Caco-2 (cell line): Measurements from ENCODE around the gene STAT1. TPM values are rescaled to one million over a fixed set of nuclear protein-coding genes. Genes with fewer than 3 reads are reported as not detected.

ENCODE experiments used
- BruUV-seq: library from RNA; stranded (reverse); fragments of 400-500 nt; replicated peaks from 2 replicates; lab custom pipeline; 2021; lab: Mats Ljungman, UMichigan
- CTCF ChIA-PET: fragments of 300-600 bp; sonication (Branson Sonifier 250); formaldehyde crosslinking; loops from one replicate; lab custom pipeline; 2022; ENCODE audit warnings: antibody characterized with exemption; lab: Charles Lee
- POLR2A ChIA-PET: fragments of 300-600 bp; sonication (Branson Sonifier 250); formaldehyde crosslinking; loops from one replicate; lab custom pipeline; 2022; ENCODE audit warnings: antibody characterized with exemption; lab: Charles Lee
- DNase-seq, 2 experiments: peaks; one replicate each; pipeline versions ENCODE4 v3.0.0 to v3.0.0-alpha.2; 2020 to 2022
- H3K27me3 ChIP-seq: replicated peaks from 2 replicates; pipeline ENCODE4 v1.6.0; 2011; ENCODE audit warnings: low read length; ENCODE audit not compliant: control insufficient read depth, insufficient read depth
- H3K36me3 ChIP-seq: 2 replicates; pipeline ENCODE4 v1.5.1; 2011; ENCODE audit warnings: low read length; ENCODE audit not compliant: control insufficient read depth, insufficient read depth
- H3K4me1 ChIP-seq: fragments of 250-450 bp; sonication (Bioruptor Pico); 2 replicates; pipeline ENCODE4 v1.5.1; 2020; ENCODE audit warnings: mild to moderate bottlenecking
- H3K4me3 ChIP-seq: 2 replicates; pipeline ENCODE4 v1.5.1; 2011; ENCODE audit warnings: low read depth, mild to moderate bottlenecking, control low read depth, low read length
- H3K9me3 ChIP-seq: fragments of 250-450 bp; sonication (Bioruptor Pico); 2 replicates; pipeline ENCODE4 v1.5.1; 2020; ENCODE audit warnings: mild to moderate bottlenecking, moderate library complexity
- H3K27ac Mint-ChIP-seq: one replicate; pipeline ENCODE4 v1.8.0; 2022; ENCODE audit warnings: mixed read lengths; ENCODE audit not compliant: unreplicated experiment
- H3K27me3 Mint-ChIP-seq: one replicate; pipeline ENCODE4 v1.8.0; 2022; ENCODE audit warnings: mixed read lengths; ENCODE audit not compliant: insufficient read depth, unreplicated experiment
- H3K36me3 Mint-ChIP-seq: one replicate; pipeline ENCODE4 v1.8.0; 2022; ENCODE audit warnings: mild to moderate bottlenecking, mixed read lengths; ENCODE audit not compliant: insufficient read depth, unreplicated experiment
- H3K4me1 Mint-ChIP-seq: one replicate; pipeline ENCODE4 v1.8.0; 2022; ENCODE audit warnings: low read depth, mixed read lengths; ENCODE audit not compliant: unreplicated experiment
- H3K4me3 Mint-ChIP-seq: one replicate; pipeline ENCODE4 v1.8.0; 2022; ENCODE audit warnings: mild to moderate bottlenecking, moderate library complexity, mixed read lengths; ENCODE audit not compliant: unreplicated experiment
- H3K9me3 Mint-ChIP-seq: one replicate; pipeline ENCODE4 v1.8.0; 2022; ENCODE audit warnings: mixed read lengths; ENCODE audit not compliant: unreplicated experiment
- intact Hi-C: fragments of 100-400 bp; cut with micrococcal nuclease; formaldehyde crosslinking; loops from one replicate; pipeline ENCODE4 v1.10.0; 2022; ENCODE audit not compliant: unreplicated experiment
- total RNA-seq: library from RNA; stranded (reverse); gene quantifications from 2 replicates; pipeline ENCODE4 v1.2.3, GENCODE V29; 2022
- TF ChIP-seq, protein P1 (sequence below), 2 experiments: fragments of 200-600 bp in 1 of 2; IDR thresholded peaks; 1 replicate in 1 of 2; 2 replicates in 1 of 2; pipeline versions ENCODE4 v1.5.1 to v1.8.0; 2011 to 2022; ENCODE audit warnings: antibody characterized with exemption in 1 of 2, control low read depth in 1 of 2, inconsistent platforms in 1 of 2, low read depth in 1 of 2, low read length in 1 of 2, mild to moderate bottlenecking in 1 of 2, moderate library complexity in 1 of 2; ENCODE audit not compliant: insufficient read depth in 1 of 2, severe bottlenecking in 1 of 2, unreplicated experiment in 1 of 2

The STAT1 gene
- total RNA-seq, 1 experiment from 2014 or later, result 126 TPM

DNA sequence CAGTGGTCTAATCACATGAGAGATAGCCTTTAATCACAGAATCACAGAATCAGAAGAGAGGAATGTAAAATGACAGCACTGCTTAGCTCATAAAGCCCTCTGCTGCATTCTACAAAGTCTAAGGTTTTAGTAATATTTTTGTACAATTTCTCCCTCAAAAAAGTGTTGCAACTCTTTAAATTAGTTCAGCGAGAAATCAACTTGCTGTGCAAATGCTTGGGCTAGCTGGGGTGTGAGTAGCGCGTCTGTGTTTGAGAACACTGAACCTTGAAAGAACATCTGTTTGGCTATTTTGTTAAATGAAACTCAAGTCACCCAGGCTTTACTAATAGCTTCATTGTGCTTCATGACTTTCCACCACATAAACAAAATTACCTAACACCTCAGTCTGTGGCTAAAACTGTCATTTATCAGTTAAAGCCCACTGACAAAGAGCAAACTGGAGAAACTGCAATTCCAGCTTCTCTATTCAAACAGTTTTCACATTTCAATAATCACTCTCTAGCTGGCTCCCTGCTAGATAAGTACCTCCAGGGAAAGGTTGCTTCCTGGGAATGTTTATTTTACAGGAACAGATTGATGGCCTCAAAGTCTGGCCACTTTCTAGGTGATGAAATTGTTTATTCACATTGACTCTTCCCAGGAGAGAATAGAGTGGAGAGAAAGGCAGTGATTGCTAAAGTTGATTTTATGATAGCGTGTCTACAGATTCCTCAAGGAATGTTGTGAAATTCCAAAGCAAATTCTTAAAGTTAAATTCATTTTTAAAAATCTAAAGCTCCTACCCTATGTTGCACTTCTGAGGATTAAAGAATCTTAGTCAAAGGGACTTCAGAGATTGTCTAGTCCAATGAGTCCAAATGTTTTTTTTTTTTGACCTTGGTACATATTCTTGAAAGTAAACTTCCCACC lies 36.0 kb upstream of the STAT1 start:
- Mint-ChIP-seq H3K4me3 (no peak overlapping the region), H3K27ac (no peak overlapping the region), H3K4me1 (no peaks in the 10 kb centered on the region), H3K36me3 (no peaks in the 10 kb centered on the region), H3K27me3 (peaks cover 6% of the 10 kb centered on the region), H3K9me3 (no peaks in the 10 kb centered on the region)
- TF ChIP-seq, protein P1, sequence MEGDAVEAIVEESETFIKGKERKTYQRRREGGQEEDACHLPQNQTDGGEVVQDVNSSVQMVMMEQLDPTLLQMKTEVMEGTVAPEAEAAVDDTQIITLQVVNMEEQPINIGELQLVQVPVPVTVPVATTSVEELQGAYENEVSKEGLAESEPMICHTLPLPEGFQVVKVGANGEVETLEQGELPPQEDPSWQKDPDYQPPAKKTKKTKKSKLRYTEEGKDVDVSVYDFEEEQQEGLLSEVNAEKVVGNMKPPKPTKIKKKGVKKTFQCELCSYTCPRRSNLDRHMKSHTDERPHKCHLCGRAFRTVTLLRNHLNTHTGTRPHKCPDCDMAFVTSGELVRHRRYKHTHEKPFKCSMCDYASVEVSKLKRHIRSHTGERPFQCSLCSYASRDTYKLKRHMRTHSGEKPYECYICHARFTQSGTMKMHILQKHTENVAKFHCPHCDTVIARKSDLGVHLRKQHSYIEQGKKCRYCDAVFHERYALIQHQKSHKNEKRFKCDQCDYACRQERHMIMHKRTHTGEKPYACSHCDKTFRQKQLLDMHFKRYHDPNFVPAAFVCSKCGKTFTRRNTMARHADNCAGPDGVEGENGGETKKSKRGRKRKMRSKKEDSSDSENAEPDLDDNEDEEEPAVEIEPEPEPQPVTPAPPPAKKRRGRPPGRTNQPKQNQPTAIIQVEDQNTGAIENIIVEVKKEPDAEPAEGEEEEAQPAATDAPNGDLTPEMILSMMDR (IDR thresholded peaks at IDR 0.05; ENCODE audit: insufficient read depth in 1 of 2, low read depth in 1 of 2, low read length in 1 of 2, severe bottlenecking in 1 of 2, unreplicated experiment in 1 of 2), result no peak
- intact Hi-C loops, result loop anchor here (5.0 kb wide), 2 partner anchors 267 to 452 kb away; no protein-coding TSS in a partner anchor
- H3K27me3 ChIP-seq, result no peaks in the 10 kb centered on the region
- no peaks in the 10 kb centered on the region for H3K36me3 ChIP-seq
- peak in 1 of 2 experiments; percentile 36 for DNase-seq
- peaks cover 14% of the 10 kb centered on the region for H3K4me1 ChIP-seq
- H3K9me3 ChIP-seq, result no peaks in the 10 kb centered on the region
- CTCF ChIA-PET, result interaction anchor here (0.6 to 3.8 kb wide), 4 partner anchors 19 to 505 kb away, joined by 3 to 68 read pairs (median 4); no protein-coding TSS in a partner anchor
- no peak overlapping the region for H3K4me3 ChIP-seq
- BruUV-seq, result no TSS peak
- POLR2A ChIA-PET, result no interaction called here

DNA sequence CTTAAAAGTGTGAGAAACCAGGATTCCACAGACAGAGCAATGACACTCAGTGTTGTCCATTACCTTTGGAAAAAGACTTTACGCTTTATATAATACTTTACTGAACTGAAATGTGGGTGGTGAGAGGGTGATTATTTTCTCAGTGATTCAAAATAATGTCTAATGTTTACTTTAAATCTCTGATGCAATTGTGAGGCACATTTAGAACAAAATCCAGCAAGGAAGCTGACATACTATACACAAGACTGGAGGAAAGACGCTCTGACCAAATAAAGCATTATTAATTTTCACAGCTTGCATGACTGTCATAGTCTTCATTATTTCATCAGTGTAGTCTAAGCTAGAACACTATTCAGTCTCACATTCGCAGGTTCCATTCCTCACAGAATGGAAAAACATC lies 34.1 kb upstream of the STAT1 start:
- TF ChIP-seq, protein P1 (IDR thresholded peaks at IDR 0.05; ENCODE audit: insufficient read depth in 1 of 2, low read depth in 1 of 2, low read length in 1 of 2, severe bottlenecking in 1 of 2, unreplicated experiment in 1 of 2), result no peak
- no peak overlapping the region for H3K27ac Mint-ChIP-seq
- Histone ChIP-seq H3K36me3 (no peaks in the 10 kb centered on the region), H3K4me3 (no peak overlapping the region), H3K9me3 (0 out of 2 replicates have a peak, but pooled peaks cover 2% of the 10 kb centered on the region), H3K27me3 (no peaks in the 10 kb centered on the region), H3K4me1 (peaks cover 14% of the 10 kb centered on the region)
- ChIA-PET CTCF (no interaction called here), POLR2A (no interaction called here)
- BruUV-seq, result no TSS peak
- DNase-seq, result no peak
- H3K36me3 Mint-ChIP-seq, result no peaks in the 10 kb centered on the region
- H3K27me3 Mint-ChIP-seq, result peaks cover 3% of the 10 kb centered on the region
- H3K4me3 Mint-ChIP-seq, result no peak overlapping the region
- H3K9me3 Mint-ChIP-seq, result peaks cover 17% of the 10 kb centered on the region
- no peaks in the 10 kb centered on the region for H3K4me1 Mint-ChIP-seq
- intact Hi-C loops, result no loop called here

DNA sequence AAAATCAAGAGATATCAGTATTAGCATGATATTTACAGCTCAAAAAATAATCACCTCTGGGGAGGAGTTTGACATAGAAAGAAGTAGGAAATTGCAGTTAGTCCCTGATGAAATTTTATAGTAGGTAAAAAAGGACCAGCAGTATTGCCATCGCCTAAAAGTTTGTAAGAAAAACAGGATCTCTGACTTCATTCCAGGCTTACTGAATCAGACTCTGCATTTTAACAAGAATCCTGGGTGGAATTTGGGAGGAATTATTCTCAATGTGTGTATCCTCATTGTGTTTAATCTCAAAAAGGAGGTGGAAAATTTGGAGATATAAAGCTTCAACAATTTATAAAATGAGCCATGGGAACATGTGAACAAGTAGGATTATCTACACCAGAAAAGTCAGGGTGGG lies 31.2 kb upstream of the STAT1 start:
- CTCF ChIA-PET, result no interaction called here
- no TSS peak for BruUV-seq

More for the DNA sequence above, 31.2 kb upstream of the STAT1 start:
- no peak for DNase-seq
- no peak overlapping the region for H3K27ac Mint-ChIP-seq
- Histone ChIP-seq H3K27me3 (no peaks in the 10 kb centered on the region), H3K4me3 (no peak overlapping the region), H3K9me3 (0 out of 2 replicates have a peak, but pooled peaks cover 2% of the 10 kb centered on the region), H3K4me1 (peaks cover 14% of the 10 kb centered on the region), H3K36me3 (no peaks in the 10 kb centered on the region)
- H3K27me3 Mint-ChIP-seq, result no peaks in the 10 kb centered on the region
- no peak overlapping the region for H3K4me3 Mint-ChIP-seq
- POLR2A ChIA-PET, result no interaction called here
- intact Hi-C loops, result no loop called here
- peaks cover 10% of the 10 kb centered on the region for H3K4me1 Mint-ChIP-seq
- TF ChIP-seq, protein P1 (IDR thresholded peaks at IDR 0.05; ENCODE audit: insufficient read depth in 1 of 2, low read depth in 1 of 2, low read length in 1 of 2, severe bottlenecking in 1 of 2, unreplicated experiment in 1 of 2), result no peak
- H3K9me3 Mint-ChIP-seq, result peaks cover 22% of the 10 kb centered on the region
- no peaks in the 10 kb centered on the region for H3K36me3 Mint-ChIP-seq
